ENCODE measurements around the gene KIF19. TPM values are rescaled to one million over a fixed set of nuclear protein-coding genes. Genes with fewer than 3 reads are reported as not detected.

The KIF19 gene
- total and polyA plus RNA-seq, 2 of the 8 experiments (the other 6 are each of a cell fraction or from before 2014, with no cell fraction given), result 0.52 to 0.77 TPM

DNA sequence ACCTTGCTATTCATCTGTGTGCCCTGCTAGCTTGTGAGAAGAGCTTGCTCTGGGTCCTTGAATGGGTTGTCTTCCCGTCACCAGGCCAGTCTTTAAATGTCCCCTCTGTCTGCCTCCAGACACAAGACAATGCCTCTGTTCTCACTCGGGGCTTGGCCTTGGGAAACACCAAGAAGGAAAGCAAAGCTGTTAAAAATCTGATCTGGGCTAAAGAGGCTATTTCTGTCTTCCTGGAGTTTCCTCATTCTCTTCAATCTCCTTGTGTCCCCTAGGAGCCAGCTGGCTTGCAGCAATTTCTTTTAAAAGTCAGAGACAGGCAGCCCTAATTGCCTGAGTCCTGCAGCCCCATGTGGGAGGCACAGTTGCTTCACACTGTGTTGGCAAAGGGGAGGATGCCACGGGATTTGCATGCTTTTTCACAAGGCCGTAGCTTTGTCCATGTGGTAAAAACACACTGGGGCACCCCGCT is 49.5 kb upstream of the KIF19 start:
- Histone ChIP-seq H3K27ac (ENCODE audit: low read depth, low read length) (no peak overlapping the region), H3K9ac (replicated peaks in 1 of 4; ENCODE audit: extremely low read depth in 1 of 4, low read depth in 3 of 4, low read length in 3 of 4) (no peak overlapping the region), H3K4me3 (ENCODE audit: extremely low read depth in 1 of 4, insufficient read depth in 2 of 4, low read depth in 3 of 4, low read length in 4 of 4) (no peak overlapping the region), H4K8ac (ENCODE audit: extremely low read depth, insufficient read depth, low read length) (no peak overlapping the region), H3K9me3 (ENCODE audit: insufficient read depth in 2 of 2, low read depth in 1 of 2, low read length in 1 of 2) (no peaks in the 10 kb centered on the region), H2AFZ (ENCODE audit: low read length) (no peak overlapping the region), H3K56ac (replicated peaks; ENCODE audit: insufficient read length, low read depth, low read length) (no peak overlapping the region), H2BK120ac (replicated peaks; ENCODE audit: low read depth, low read length) (no peak overlapping the region), H4K5ac (ENCODE audit: insufficient read length, low read depth, low read length) (no peak overlapping the region), H3K18ac (ENCODE audit: extremely low read depth, low read length) (no peak overlapping the region), H4K20me1 (replicated peaks in 1 of 2; ENCODE audit: control insufficient read depth in 1 of 2, insufficient read depth in 2 of 2, low read length in 2 of 2) (no peaks in the 10 kb centered on the region), H2AK5ac (ENCODE audit: low read depth, low read length) (no peak overlapping the region), H2BK5ac (ENCODE audit: low read depth, low read length) (no peak overlapping the region), H3K36me3 (ENCODE audit: control insufficient read depth in 2 of 4, insufficient read depth in 4 of 4, low read length in 3 of 4) (no peaks in the 10 kb centered on the region), H3K27me3 (replicated peaks in 1 of 4; ENCODE audit: control insufficient read depth in 3 of 4, extremely low read depth in 1 of 4, insufficient read depth in 3 of 4, low read length in 3 of 4) (peaks cover 0 to 17% (median 15%) of the 10 kb centered on the region in 4 experiments; a peak in 6 of 7 replicates), H3K79me2 (ENCODE audit: control insufficient read depth in 1 of 2, insufficient read depth in 2 of 2, low read length in 2 of 2) (no peaks in the 10 kb centered on the region), H3K23me2 (ENCODE audit: low read depth, low read length) (peaks cover 3% of the 10 kb centered on the region; the same call in 1 of the 2 replicates), H3K4me1 (replicated peaks in 1 of 4; ENCODE audit: control insufficient read depth in 3 of 4, insufficient read depth in 4 of 4, low read length in 3 of 4) (peaks cover 0 to 5% (median 3%) of the 10 kb centered on the region in 4 experiments; a peak in 6 of 7 replicates), H4K91ac (replicated peaks; ENCODE audit: insufficient read length, low read length) (no peak overlapping the region), H2BK20ac (ENCODE audit: low read length) (no peak overlapping the region), H3K4me2 (ENCODE audit: insufficient read depth in 1 of 2, low read depth in 2 of 2, low read length in 2 of 2) (no peak overlapping the region), H3K4ac (replicated peaks; ENCODE audit: insufficient read length, low read depth, low read length) (no peak overlapping the region), H3K23ac (ENCODE audit: insufficient read length) (no peak overlapping the region), H2BK15ac (ENCODE audit: low read length) (no peak overlapping the region), H3K79me1 (ENCODE audit: low read depth, low read length) (no peaks in the 10 kb centered on the region), H3K14ac (ENCODE audit: insufficient read length) (no peak overlapping the region), H2BK12ac (ENCODE audit: low read depth, low read length) (no peak overlapping the region)
- 71% methylated on average over 5 of the region's 5 CpGs; no CpG with 5 or more reads in 1 of the 2 experiments for whole genome bisulfite sequencing, 2 experiments (ENCODE audit: extremely low coverage in 1 of 2, insufficient coverage in 1 of 2, insufficient read length in 1 of 2, insufficient replicate concordance in 2 of 2, low coverage in 1 of 2, low lambda C conversion rate in 2 of 2, missing lambda C conversion rate in 1 of 2)
- no peak for DNase-seq (ENCODE audit: low read depth in 1 of 2, low spot score in 2 of 2)
- ChIA-PET POLR2A (ENCODE audit: partially characterized antibody) (no interaction called here), CTCF (ENCODE audit: partially characterized antibody) (interaction anchor here (2.6 to 3.3 kb wide), 2 partner anchors 8 to 22 kb away, joined by 9 to 18 read pairs; no protein-coding TSS in a partner anchor)
- FAIRE-seq, result no peak
- TF ChIP-seq GTF2F1 (IDR thresholded peaks at IDR 0.05; ENCODE audit: borderline replicate concordance, low read depth, low read length) (no peak), POLR2A (IDR thresholded peaks at IDR 0.05; ENCODE audit: control extremely low read depth in 1 of 2, low read depth in 2 of 2, low read length in 2 of 2) (no peak), ZNF274 (IDR thresholded peaks at IDR 0.05; ENCODE audit: borderline replicate concordance, extremely low read depth, low read length) (no peak), POLR2AphosphoS5 (IDR thresholded peaks at IDR 0.05; ENCODE audit: low read depth, low read length) (no peak), CTBP2 (IDR thresholded peaks at IDR 0.05; ENCODE audit: borderline replicate concordance, insufficient read depth, insufficient read length, low read length) (no peak), FOSL1 (IDR thresholded peaks at IDR 0.05; ENCODE audit: insufficient read depth, low read depth, low read length) (no peak), RXRA (IDR thresholded peaks at IDR 0.05; ENCODE audit: insufficient read depth, low read depth, low read length) (no peak), CBX5 (IDR thresholded peaks at IDR 0.05; ENCODE audit: low read depth, low read length) (no peak), SIX5 (IDR thresholded peaks at IDR 0.05; ENCODE audit: low read depth, low read length) (no peak), GABPA (IDR thresholded peaks at IDR 0.05; ENCODE audit: borderline replicate concordance, insufficient read depth, low read length) (no peak)
- TF ChIP-seq, protein P1, sequence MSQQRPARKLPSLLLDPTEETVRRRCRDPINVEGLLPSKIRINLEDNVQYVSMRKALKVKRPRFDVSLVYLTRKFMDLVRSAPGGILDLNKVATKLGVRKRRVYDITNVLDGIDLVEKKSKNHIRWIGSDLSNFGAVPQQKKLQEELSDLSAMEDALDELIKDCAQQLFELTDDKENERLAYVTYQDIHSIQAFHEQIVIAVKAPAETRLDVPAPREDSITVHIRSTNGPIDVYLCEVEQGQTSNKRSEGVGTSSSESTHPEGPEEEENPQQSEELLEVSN (IDR thresholded peaks at IDR 0.05), result no peak

Data from H1 (cell line).